HG03066 (cell line): Measurements from ENCODE around the gene KRTAP2-2.

Experiments used
- ATAC-seq: cut with Tn5 transposase; IDR thresholded peaks from one replicate; pipeline ENCODE4 v1.9.1; 2021; ENCODE audit warnings: low read depth; ENCODE audit not compliant: unreplicated experiment

Gene KRTAP2-2

GRCh38 chr17:41026715-41027471 lies 28.1 kb downstream of the KRTAP2-2 start, which contains the start of gene KRTAP1-5:
Gene KRTAP1-5 (minus strand): TSS chr17:41027208. CDS start chr17:41027155, 53 bp downstream.
- no peak for ATAC-seq

- ATAC-seq: no peak
These were observed 30.3 kb downstream of the KRTAP2-2 start for GRCh38 chr17:41024697-41025096.

DNA sequence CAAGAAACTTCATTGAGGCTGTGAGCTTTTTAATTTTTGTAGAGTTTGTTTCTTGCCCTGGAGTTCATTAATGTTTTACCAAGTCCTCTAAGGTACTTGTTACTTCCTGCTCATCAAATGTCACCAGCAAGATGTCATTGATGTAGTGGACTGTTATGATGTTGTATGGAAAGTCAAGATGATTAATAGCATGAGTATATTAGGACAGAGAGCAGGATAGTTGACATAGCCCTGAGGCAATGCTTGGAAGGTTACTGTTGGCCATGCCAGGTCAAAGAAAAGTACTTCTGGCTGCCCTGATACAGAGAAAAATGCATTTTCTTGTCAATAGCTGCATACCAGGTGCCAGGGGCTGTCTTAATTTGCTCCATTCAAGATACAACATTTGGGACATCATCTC lies 34.7 kb downstream of the KRTAP2-2 start:
- no peak for ATAC-seq

DNA sequence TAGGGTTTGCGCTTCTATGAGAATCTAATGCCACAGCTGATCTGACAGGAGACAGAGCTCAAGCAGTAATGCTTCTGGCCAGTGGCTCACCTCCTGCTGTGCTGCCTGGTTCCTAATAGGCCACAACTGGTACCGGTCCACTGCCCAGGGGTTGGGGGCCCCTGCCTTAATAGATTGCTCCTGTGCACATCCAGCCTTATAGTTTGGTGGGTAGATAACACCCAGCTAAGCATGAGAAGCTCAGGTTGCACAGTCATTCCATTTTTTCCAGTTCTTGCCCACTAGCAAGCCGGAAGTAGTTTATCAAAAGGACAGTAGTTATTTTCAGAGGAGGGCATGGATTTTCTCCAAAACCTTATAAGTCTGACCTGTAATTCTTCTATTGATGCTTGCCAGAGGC lies 35.6 kb downstream of the KRTAP2-2 start:
- no peak for ATAC-seq

DNA sequence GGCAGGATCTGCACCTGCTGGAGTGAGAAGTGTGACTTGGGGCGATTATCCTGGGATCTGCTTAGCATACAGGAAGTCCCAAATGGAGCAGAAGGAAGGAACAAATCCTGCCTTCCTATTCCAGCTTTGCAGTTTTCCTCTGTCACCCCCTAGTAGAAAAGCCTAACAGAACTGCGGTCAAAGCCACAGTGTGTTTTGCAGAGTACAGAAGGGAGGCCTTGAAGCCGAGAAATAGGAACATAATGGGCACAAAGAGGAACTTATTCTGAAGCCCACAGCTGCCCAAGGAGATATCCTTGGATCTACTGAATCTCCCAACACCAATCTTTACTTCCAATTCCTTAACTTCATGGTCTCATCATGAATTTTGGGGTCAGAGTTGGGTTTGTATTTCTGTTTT lies 36.5 kb downstream of the KRTAP2-2 start:
- ATAC-seq: no peak

- no peak for ATAC-seq
These were observed 38.3 kb downstream of the KRTAP2-2 start for GRCh38 chr17:41016578-41017215.

DNA sequence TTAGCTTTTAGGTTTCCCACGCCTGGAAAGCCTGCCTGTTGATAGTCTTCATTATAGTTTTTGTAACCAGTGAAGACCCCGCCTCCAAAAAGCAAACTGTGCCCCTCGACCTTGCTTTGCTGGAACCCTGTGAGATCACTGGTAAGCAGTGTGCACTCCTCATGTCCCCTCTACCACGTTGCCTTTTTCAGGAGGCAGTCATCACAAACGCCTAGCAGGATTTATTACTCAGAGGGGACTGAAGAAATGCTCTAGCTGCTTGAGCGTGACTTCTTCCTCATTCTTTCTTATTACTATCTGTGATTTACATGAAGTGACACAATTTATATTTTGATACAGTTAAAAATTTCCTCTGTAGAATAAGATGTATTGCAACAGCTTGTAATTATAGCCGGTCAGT lies 39.6 kb downstream of the KRTAP2-2 start:
- no peak for ATAC-seq

GRCh38 chr17:41013606-41014005 lies 41.4 kb downstream of the KRTAP2-2 start:
- ATAC-seq: no peak

DNA sequence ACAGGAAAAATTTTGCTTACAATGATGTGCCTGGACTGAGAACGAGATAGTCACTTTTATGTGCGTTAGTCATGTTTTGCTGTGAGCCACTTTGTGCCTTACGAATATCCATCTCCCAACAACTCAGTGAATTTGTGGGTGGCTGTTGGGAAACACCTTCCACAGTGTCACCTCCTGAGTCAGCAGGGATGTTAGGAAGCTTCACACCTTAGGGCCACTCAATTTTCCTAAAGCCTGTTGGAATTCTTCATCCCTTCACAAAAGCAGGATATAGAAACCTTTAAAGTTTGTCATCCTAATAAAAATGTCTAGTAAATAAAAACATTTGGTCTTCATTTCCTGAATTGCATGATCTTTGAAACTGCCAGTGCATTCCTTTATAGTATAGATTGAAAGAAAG lies 41.8 kb downstream of the KRTAP2-2 start:
- no peak for ATAC-seq

DNA sequence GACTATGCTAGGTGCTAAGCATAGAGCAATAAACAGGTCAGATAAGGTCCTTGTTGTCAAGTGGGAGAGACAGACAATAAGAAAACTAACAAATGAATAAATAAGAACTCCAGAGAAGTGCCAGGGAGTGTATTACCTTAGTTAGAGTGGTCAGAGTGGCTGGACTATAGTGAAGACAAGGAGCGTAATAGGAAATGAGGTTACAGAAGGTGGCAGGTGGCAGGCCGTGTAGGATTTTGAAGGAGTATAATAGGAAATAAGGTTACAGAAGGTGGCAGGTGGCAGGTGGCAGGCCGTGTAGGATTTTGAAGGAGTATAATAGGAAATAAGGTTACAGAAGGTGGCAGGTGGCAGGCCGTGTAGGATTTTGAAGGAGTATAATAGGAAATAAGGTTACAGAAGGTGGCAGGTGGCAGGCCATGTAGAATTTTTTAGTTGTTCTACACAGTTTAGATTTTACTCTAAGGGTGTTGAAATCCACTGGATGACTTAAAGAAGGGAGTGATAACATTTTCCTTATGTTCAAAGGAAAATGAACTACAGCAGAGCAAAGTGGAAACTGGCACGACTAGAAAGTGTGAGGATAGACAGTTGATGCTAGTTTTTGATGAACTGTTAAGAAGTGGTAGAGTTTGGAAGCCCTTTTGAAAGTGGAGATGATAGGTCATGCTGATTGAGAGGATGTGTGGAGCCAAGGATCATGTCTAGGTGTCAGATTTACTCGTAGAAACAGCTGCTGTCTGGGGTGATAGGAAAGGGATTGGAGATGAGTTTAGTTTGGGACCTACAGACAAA lies 42.5 kb downstream of the KRTAP2-2 start:
- no peak for ATAC-seq

- no peak for ATAC-seq
These were observed 44.6 kb downstream of the KRTAP2-2 start for GRCh38 chr17:41010441-41010840.

GRCh38 chr17:41009936-41010335 lies 45.1 kb downstream of the KRTAP2-2 start:
- ATAC-seq: no peak

DNA sequence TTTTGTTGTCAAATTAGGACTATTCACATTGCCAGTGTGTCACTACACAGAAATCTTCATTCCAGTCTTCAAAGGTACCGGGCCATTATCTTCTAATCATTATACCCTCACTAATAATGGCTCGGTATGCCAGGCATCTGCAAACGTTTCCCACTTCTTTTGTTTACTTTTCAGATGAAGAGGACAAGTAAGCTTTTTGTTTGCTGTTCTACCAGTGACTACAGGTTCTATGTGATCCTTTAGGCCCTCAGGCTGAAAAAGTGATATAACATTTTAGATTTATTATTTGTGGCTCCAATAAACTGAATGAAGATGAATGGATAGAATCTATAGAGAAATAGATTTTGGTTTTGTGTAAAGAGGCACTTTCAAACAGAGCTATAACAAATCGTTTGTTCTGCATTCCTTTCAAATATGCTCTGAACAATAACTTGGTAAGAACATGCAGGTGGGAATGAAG lies 45.7 kb downstream of the KRTAP2-2 start:
- no peak for ATAC-seq

DNA sequence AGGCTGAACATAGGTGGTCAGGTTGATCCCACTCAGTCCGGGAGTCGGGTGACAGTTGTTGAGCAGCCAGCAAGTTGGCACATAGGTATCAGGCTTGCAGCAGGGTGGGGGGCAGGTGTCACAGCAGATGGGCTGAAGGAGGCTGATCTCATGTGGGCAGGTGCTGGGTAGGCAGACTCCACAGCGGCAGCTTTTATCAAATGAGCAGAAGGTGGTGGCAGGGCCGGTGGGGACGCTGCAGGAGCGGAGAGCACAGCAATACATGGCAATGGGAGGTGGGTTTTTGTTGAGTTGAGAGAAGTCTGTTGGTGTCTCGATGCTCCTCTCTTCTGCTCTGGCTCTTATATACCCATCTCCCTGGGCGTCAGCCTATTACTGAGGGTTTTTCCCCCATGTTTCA lies 46.2 kb downstream of the KRTAP2-2 start, which contains the start of gene KRTAP3-1:
Gene KRTAP3-1 (minus strand): TSS at position 318 of the 400 bp plus-strand sequence. CDS start 54 bp downstream, at position 264.
- ATAC-seq: no peak
